A673 (cell line): ENCODE results near the gene AQP3.

ENCODE experiments used
- CTCF ChIP-seq: fragments of 300-800, 200-600 bp; sonication (generic); conservative IDR thresholded peaks from 2 replicates; pipeline ENCODE4 v1.5.1; 2017; ENCODE audit warnings: low read depth, mild to moderate bottlenecking, antibody characterized with exemption, low read length, moderate library complexity, mixed read lengths
- EZH2 ChIP-seq: fragments of 200-600 bp; sonication (generic); IDR thresholded peaks from 2 replicates; pipeline ENCODE4 v1.6.1; 2017; ENCODE audit warnings: borderline replicate concordance, low read depth, mild to moderate bottlenecking, mixed read lengths, antibody characterized with exemption, low read length; ENCODE audit not compliant: poor library complexity, severe bottlenecking

GRCh38 chr9:33476503-33476902, 29.1 kb upstream of the AQP3 start:
- no peak for TF ChIP-seq CTCF
- TF ChIP-seq EZH2, result no peak
